GM23338 (cell line): ENCODE results near the gene GRID1. TPM values are rescaled to one million over a fixed set of nuclear protein-coding genes. Genes with fewer than 3 reads are reported as not detected.

ENCODE experiments used
- ATAC-seq: fragments of 200-7000 bp; cut with Tn5 transposase; 3 replicates; pipeline ENCODE4 v1.9.1; 2020
- DNase-seq: peaks from one replicate; pipeline ENCODE4 v3.0.0-alpha.2; 2015; ENCODE audit warnings: low spot score
- H2AFZ ChIP-seq: fragments of 200-600 bp; sonication (generic); 2 replicates; pipeline ENCODE4 v1.8.0; 2016; ENCODE audit warnings: antibody characterized with exemption, mild to moderate bottlenecking, moderate library complexity
- H3F3A ChIP-seq: fragments of 200-600 bp; sonication (generic); replicated peaks from 2 replicates; pipeline ENCODE4 v1.8.0; 2017; ENCODE audit warnings: antibody characterized with exemption, mixed run types, low read depth
- H3K27ac ChIP-seq: fragments of 200-600 bp; sonication (generic); 2 replicates; pipeline ENCODE4 v1.6.1; 2016; ENCODE audit warnings: low read depth
- H3K27me3 ChIP-seq: fragments of 200-600 bp; sonication (generic); 2 replicates; pipeline ENCODE4 v1.8.0; 2016; ENCODE audit warnings: mild to moderate bottlenecking, mixed run types, moderate library complexity; ENCODE audit not compliant: insufficient read depth
- H3K36me3 ChIP-seq: fragments of 200-600 bp; sonication (generic); 2 replicates; pipeline ENCODE4 v1.8.0; 2016; ENCODE audit warnings: mild to moderate bottlenecking; ENCODE audit not compliant: insufficient read depth
- H3K4me1 ChIP-seq: fragments of 200-600 bp; sonication (generic); 2 replicates; pipeline ENCODE4 v1.8.0; 2016; ENCODE audit warnings: mild to moderate bottlenecking, moderate library complexity; ENCODE audit not compliant: insufficient read depth
- H3K4me2 ChIP-seq: fragments of 200-600 bp; sonication (generic); 2 replicates; pipeline ENCODE4 v1.7.1; 2017; ENCODE audit warnings: mixed run types
- H3K4me3 ChIP-seq: fragments of 200-600 bp; sonication (generic); 2 replicates; pipeline ENCODE4 v1.6.1; 2016; ENCODE audit warnings: mixed run types
- H3K79me2 ChIP-seq: fragments of 200-600 bp; sonication (generic); replicated peaks from 2 replicates; pipeline ENCODE4 v1.8.0; 2017; ENCODE audit warnings: mild to moderate bottlenecking; ENCODE audit not compliant: insufficient read depth
- H3K9me2 ChIP-seq: fragments of 200-600 bp; sonication (generic); 2 replicates; pipeline ENCODE4 v1.8.0; 2017; ENCODE audit not compliant: insufficient read depth
- H4K20me1 ChIP-seq: fragments of 200-600 bp; sonication (generic); replicated peaks from 2 replicates; pipeline ENCODE4 v1.8.0; 2017; ENCODE audit warnings: mild to moderate bottlenecking; ENCODE audit not compliant: insufficient read depth
- H3K27ac Mint-ChIP-seq: 2 replicates; pipeline ENCODE4 v1.8.0; 2020; ENCODE audit warnings: inconsistent platforms, mild to moderate bottlenecking, moderate library complexity, mixed read lengths
- H3K27me3 Mint-ChIP-seq: 3 replicates; pipeline ENCODE4 v1.8.0; 2022; ENCODE audit warnings: low read depth, mild to moderate bottlenecking, moderate library complexity, mixed read lengths, inconsistent platforms; ENCODE audit not compliant: insufficient read depth, poor library complexity
- H3K36me3 Mint-ChIP-seq: 3 replicates; pipeline ENCODE4 v1.8.0; 2021; ENCODE audit warnings: low read depth, mild to moderate bottlenecking, inconsistent platforms, moderate library complexity, mixed read lengths
- H3K4me1 Mint-ChIP-seq: 3 replicates; pipeline ENCODE4 v1.8.0; 2020; ENCODE audit warnings: mild to moderate bottlenecking, inconsistent platforms, mixed read lengths
- H3K4me3 Mint-ChIP-seq: 3 replicates; pipeline ENCODE4 v1.8.0; 2021; ENCODE audit warnings: moderate library complexity, mild to moderate bottlenecking, inconsistent platforms, mixed read lengths
- H3K9me3 Mint-ChIP-seq: 3 replicates; pipeline ENCODE4 v1.8.0; 2020; ENCODE audit warnings: moderate library complexity, mild to moderate bottlenecking, inconsistent platforms, mixed read lengths
- CREB1 ChIP-seq: fragments of 250-450 bp; sonication (Bioruptor Pico); IDR thresholded peaks from 2 replicates; pipeline ENCODE4 v1.5.0; 2020; ENCODE audit warnings: low read depth, mild to moderate bottlenecking, moderate library complexity
- EZH2 ChIP-seq: fragments of 200-600 bp; sonication (generic); IDR thresholded peaks from one replicate; pipeline ENCODE4 v1.8.0; 2017; ENCODE audit warnings: antibody characterized with exemption, mild to moderate bottlenecking, low read depth; ENCODE audit not compliant: unreplicated experiment
- EZH2phosphoT487 ChIP-seq: fragments of 200-600 bp; sonication (generic); IDR thresholded peaks from one replicate; pipeline ENCODE4 v1.8.1; 2018; ENCODE audit warnings: antibody characterized with exemption; ENCODE audit not compliant: unreplicated experiment
- JUNB ChIP-seq: IDR thresholded peaks from one replicate; pipeline ENCODE4 v1.6.1; 2016; ENCODE audit warnings: antibody characterized with exemption; ENCODE audit not compliant: unreplicated experiment
- NANOG ChIP-seq: IDR thresholded peaks from 2 replicates; pipeline ENCODE4 v1.6.1; 2016; ENCODE audit warnings: antibody characterized with exemption, borderline replicate concordance
- POLR2AphosphoS5 ChIP-seq: IDR thresholded peaks from 2 replicates; pipeline ENCODE4 v1.6.1; 2016; ENCODE audit warnings: antibody characterized with exemption, low read depth
- STAT1 ChIP-seq: IDR thresholded peaks from one replicate; pipeline ENCODE4 v1.6.1; 2016; ENCODE audit warnings: antibody characterized with exemption; ENCODE audit not compliant: unreplicated experiment
- ZNF114 ChIP-seq: fragments of 250-450 bp; sonication (Bioruptor Pico); IDR thresholded peaks from 2 replicates; pipeline ENCODE4 v1.5.0; 2020; ENCODE audit warnings: mild to moderate bottlenecking, moderate library complexity
- ZNF331 ChIP-seq: fragments of 250-450 bp; sonication (Bioruptor Pico); IDR thresholded peaks from 2 replicates; pipeline ENCODE4 v1.5.0; 2020; ENCODE audit warnings: low read depth, mild to moderate bottlenecking, moderate library complexity
- polyA plus RNA-seq: library from polyadenylated mRNA; unstranded; fragments of >200 nt; fragmentation: Nextera tagmentation; extraction: Ambion mirVana; gene quantifications from 2 replicates; pipeline ENCODE4 v1.2.1, GENCODE V29; 2016
- total RNA-seq: library from RNA; depleted of rRNA; stranded (reverse); fragments of >200 nt; shearing (Covaris generic); gene quantifications from 2 replicates; pipeline ENCODE4 v1.2.3, GENCODE V29; 2014
- TF ChIP-seq, protein P1 (sequence below), 2 experiments: fragments of 200-600 bp in 1 of 2; sonication (generic) in 1 of 2; conservative IDR thresholded peaks; 2 replicates each; pipeline versions ENCODE4 v1.5.1 to v1.6.1; 2016 to 2017; ENCODE audit warnings: antibody characterized with exemption in 2 of 2, low read depth in 2 of 2, mild to moderate bottlenecking in 2 of 2, moderate library complexity in 1 of 2
- TF ChIP-seq, protein P2 (sequence below): IDR thresholded peaks from 2 replicates; pipeline ENCODE4 v1.6.1; 2016; ENCODE audit warnings: antibody characterized with exemption
- TF ChIP-seq, protein P3 (sequence below): IDR thresholded peaks from one replicate; pipeline ENCODE4 v1.6.1; 2018; ENCODE audit warnings: antibody characterized with exemption; ENCODE audit not compliant: unreplicated experiment
- TF ChIP-seq, protein P4 (sequence below): fragments of 250-450 bp; sonication (Bioruptor Pico); IDR thresholded peaks from 2 replicates; pipeline ENCODE4 v1.5.0; 2020; ENCODE audit warnings: mild to moderate bottlenecking, moderate library complexity

Gene GRID1
- total and polyA plus RNA-seq, 2 experiments from 2014 or later, result 0.14 to 0.15 TPM

DNA sequence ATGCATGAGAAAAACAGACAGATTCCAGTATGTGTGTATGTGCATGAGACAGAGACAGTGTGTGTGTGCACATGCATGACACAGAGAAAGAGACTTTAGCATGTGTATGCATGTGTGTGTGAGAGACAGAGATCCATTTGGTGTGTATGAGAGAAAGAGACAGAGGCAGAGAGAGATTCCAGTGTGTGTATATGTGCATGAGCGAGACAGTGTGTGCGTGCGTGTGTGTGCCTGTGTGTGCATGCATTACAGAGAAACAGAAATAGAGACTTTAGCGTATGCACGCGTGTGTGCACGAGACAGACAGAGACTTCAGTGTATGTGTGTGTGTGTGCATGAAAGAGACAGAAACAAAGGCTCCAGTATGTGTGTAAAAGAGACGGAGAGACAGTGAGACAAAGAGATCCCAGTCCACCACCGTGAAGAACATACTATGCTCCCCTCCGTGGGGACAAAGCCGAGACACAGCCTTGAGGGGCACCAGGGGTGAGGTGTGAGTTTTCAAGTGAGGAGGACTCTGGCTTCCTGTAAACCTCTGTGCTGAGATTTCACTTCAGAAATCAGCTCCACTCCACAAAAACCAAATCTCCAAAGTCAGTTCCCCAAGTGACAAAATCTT is 188.9 kb downstream of the GRID1 start:
- Histone ChIP-seq H3K27me3 (no peaks in the 10 kb centered on the region), H3K4me2 (no peak overlapping the region), H3K27ac (no peak overlapping the region), H3K36me3 (no peaks in the 10 kb centered on the region), H3K4me1 (no peaks in the 10 kb centered on the region), H2AFZ (no peak overlapping the region), H3K79me2 (no peaks in the 10 kb centered on the region), H3F3A (no peaks in the 10 kb centered on the region), H3K4me3 (no peak overlapping the region), H4K20me1 (no peaks in the 10 kb centered on the region), H3K9me2 (no peaks in the 10 kb centered on the region)
- no peak overlapping the region for H3K4me3 Mint-ChIP-seq
- H3K9me3 Mint-ChIP-seq, result no peaks in the 10 kb centered on the region
- H3K27me3 Mint-ChIP-seq, result no peaks in the 10 kb centered on the region
- no peaks in the 10 kb centered on the region for H3K4me1 Mint-ChIP-seq
- no peak overlapping the region for H3K27ac Mint-ChIP-seq
- ATAC-seq, result no peak
- no peak for DNase-seq
- no peaks in the 10 kb centered on the region for H3K36me3 Mint-ChIP-seq
- TF ChIP-seq POLR2AphosphoS5 (no peak), ZNF331 (CRISPR knock-in tag) (no peak), ZNF114 (CRISPR knock-in tag) (no peak), CREB1 (CRISPR knock-in tag) (no peak), EZH2phosphoT487 (no peak), STAT1 (no peak), JUNB (no peak), EZH2 (no peak), NANOG (no peak)
- TF ChIP-seq, protein P1, sequence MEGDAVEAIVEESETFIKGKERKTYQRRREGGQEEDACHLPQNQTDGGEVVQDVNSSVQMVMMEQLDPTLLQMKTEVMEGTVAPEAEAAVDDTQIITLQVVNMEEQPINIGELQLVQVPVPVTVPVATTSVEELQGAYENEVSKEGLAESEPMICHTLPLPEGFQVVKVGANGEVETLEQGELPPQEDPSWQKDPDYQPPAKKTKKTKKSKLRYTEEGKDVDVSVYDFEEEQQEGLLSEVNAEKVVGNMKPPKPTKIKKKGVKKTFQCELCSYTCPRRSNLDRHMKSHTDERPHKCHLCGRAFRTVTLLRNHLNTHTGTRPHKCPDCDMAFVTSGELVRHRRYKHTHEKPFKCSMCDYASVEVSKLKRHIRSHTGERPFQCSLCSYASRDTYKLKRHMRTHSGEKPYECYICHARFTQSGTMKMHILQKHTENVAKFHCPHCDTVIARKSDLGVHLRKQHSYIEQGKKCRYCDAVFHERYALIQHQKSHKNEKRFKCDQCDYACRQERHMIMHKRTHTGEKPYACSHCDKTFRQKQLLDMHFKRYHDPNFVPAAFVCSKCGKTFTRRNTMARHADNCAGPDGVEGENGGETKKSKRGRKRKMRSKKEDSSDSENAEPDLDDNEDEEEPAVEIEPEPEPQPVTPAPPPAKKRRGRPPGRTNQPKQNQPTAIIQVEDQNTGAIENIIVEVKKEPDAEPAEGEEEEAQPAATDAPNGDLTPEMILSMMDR (conservative IDR thresholded peaks at IDR 0.05; ENCODE audit: low read depth in 2 of 2), result no peak
- TF ChIP-seq, protein P2, sequence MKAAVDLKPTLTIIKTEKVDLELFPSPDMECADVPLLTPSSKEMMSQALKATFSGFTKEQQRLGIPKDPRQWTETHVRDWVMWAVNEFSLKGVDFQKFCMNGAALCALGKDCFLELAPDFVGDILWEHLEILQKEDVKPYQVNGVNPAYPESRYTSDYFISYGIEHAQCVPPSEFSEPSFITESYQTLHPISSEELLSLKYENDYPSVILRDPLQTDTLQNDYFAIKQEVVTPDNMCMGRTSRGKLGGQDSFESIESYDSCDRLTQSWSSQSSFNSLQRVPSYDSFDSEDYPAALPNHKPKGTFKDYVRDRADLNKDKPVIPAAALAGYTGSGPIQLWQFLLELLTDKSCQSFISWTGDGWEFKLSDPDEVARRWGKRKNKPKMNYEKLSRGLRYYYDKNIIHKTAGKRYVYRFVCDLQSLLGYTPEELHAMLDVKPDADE, result no peak
- TF ChIP-seq, protein P3, sequence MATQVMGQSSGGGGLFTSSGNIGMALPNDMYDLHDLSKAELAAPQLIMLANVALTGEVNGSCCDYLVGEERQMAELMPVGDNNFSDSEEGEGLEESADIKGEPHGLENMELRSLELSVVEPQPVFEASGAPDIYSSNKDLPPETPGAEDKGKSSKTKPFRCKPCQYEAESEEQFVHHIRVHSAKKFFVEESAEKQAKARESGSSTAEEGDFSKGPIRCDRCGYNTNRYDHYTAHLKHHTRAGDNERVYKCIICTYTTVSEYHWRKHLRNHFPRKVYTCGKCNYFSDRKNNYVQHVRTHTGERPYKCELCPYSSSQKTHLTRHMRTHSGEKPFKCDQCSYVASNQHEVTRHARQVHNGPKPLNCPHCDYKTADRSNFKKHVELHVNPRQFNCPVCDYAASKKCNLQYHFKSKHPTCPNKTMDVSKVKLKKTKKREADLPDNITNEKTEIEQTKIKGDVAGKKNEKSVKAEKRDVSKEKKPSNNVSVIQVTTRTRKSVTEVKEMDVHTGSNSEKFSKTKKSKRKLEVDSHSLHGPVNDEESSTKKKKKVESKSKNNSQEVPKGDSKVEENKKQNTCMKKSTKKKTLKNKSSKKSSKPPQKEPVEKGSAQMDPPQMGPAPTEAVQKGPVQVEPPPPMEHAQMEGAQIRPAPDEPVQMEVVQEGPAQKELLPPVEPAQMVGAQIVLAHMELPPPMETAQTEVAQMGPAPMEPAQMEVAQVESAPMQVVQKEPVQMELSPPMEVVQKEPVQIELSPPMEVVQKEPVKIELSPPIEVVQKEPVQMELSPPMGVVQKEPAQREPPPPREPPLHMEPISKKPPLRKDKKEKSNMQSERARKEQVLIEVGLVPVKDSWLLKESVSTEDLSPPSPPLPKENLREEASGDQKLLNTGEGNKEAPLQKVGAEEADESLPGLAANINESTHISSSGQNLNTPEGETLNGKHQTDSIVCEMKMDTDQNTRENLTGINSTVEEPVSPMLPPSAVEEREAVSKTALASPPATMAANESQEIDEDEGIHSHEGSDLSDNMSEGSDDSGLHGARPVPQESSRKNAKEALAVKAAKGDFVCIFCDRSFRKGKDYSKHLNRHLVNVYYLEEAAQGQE, result no peak
- TF ChIP-seq, protein P4, sequence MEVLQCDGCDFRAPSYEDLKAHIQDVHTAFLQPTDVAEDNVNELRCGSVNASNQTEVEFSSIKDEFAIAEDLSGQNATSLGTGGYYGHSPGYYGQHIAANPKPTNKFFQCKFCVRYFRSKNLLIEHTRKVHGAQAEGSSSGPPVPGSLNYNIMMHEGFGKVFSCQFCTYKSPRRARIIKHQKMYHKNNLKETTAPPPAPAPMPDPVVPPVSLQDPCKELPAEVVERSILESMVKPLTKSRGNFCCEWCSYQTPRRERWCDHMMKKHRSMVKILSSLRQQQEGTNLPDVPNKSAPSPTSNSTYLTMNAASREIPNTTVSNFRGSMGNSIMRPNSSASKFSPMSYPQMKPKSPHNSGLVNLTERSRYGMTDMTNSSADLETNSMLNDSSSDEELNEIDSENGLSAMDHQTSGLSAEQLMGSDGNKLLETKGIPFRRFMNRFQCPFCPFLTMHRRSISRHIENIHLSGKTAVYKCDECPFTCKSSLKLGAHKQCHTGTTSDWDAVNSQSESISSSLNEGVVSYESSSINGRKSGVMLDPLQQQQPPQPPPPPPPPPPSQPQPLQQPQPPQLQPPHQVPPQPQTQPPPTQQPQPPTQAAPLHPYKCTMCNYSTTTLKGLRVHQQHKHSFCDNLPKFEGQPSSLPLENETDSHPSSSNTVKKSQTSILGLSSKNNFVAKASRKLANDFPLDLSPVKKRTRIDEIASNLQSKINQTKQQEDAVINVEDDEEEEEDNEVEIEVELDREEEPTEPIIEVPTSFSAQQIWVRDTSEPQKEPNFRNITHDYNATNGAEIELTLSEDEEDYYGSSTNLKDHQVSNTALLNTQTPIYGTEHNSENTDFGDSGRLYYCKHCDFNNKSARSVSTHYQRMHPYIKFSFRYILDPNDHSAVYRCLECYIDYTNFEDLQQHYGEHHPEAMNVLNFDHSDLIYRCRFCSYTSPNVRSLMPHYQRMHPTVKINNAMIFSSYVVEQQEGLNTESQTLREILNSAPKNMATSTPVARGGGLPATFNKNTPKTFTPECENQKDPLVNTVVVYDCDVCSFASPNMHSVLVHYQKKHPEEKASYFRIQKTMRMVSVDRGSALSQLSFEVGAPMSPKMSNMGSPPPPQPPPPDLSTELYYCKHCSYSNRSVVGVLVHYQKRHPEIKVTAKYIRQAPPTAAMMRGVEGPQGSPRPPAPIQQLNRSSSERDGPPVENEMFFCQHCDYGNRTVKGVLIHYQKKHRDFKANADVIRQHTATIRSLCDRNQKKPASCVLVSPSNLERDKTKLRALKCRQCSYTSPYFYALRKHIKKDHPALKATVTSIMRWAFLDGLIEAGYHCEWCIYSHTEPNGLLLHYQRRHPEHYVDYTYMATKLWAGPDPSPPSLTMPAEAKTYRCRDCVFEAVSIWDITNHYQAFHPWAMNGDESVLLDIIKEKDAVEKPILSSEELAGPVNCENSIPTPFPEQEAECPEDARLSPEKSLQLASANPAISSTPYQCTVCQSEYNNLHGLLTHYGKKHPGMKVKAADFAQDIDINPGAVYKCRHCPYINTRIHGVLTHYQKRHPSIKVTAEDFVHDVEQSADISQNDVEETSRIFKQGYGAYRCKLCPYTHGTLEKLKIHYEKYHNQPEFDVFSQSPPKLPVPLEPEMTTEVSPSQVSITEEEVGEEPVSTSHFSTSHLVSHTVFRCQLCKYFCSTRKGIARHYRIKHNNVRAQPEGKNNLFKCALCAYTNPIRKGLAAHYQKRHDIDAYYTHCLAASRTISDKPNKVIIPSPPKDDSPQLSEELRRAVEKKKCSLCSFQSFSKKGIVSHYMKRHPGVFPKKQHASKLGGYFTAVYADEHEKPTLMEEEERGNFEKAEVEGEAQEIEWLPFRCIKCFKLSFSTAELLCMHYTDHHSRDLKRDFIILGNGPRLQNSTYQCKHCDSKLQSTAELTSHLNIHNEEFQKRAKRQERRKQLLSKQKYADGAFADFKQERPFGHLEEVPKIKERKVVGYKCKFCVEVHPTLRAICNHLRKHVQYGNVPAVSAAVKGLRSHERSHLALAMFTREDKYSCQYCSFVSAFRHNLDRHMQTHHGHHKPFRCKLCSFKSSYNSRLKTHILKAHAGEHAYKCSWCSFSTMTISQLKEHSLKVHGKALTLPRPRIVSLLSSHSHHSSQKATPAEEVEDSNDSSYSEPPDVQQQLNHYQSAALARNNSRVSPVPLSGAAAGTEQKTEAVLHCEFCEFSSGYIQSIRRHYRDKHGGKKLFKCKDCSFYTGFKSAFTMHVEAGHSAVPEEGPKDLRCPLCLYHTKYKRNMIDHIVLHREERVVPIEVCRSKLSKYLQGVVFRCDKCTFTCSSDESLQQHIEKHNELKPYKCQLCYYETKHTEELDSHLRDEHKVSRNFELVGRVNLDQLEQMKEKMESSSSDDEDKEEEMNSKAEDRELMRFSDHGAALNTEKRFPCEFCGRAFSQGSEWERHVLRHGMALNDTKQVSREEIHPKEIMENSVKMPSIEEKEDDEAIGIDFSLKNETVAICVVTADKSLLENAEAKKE (CRISPR knock-in tag), result no peak
